ENCODE results near the gene DPYD. TPM values are rescaled to one million over a fixed set of nuclear protein-coding genes. Genes with fewer than 3 reads are reported as not detected.

The DPYD gene
- total RNA-seq, 2 donors from 2014 or later, result 9.2 to 17.5 TPM

GRCh38 chr1:97414682-97415312 is 506.0 kb downstream of the DPYD start:
- no peaks in the 10 kb centered on the region for H3K27me3 Mint-ChIP-seq (ENCODE audit: insufficient read depth)
- H3K4me1 Mint-ChIP-seq, result no peaks in the 10 kb centered on the region
- 76 to 89% methylated on average over 2 to 3 of the region's 3 CpGs for WGBS, 2 experiments (ENCODE audit: insufficient coverage in 1 of 2, insufficient read length in 1 of 2)

GRCh38 chr1:97412737-97413136 is 508.1 kb downstream of the DPYD start:
- TF ChIP-seq CTCF (conservative IDR thresholded peaks at IDR 0.05), result no peak
- Histone ChIP-seq H3K36me3 (ENCODE audit: control insufficient read depth, insufficient read depth, low read length) (no peaks in the 10 kb centered on the region), H3K27ac (ENCODE audit: low read depth, low read length) (no peak overlapping the region), H3K4me1 (ENCODE audit: control insufficient read depth, insufficient read depth, low read length) (no peaks in the 10 kb centered on the region), H3K27me3 (ENCODE audit: control insufficient read depth, insufficient read depth, low read length, poor library complexity, severe bottlenecking) (no peaks in the 10 kb centered on the region), H3K9ac (ENCODE audit: extremely low read depth, low read length, poor library complexity, severe bottlenecking) (no peak overlapping the region), H3K9me3 (ENCODE audit: control insufficient read depth, low read length) (no peaks in the 10 kb centered on the region), H3K4me3 (ENCODE audit: low read length) (no peak overlapping the region)
- Mint-ChIP-seq H3K4me3 (no peak overlapping the region), H3K27ac (no peak overlapping the region), H3K27me3 (ENCODE audit: insufficient read depth) (no peaks in the 10 kb centered on the region), H3K36me3 (ENCODE audit: low read depth) (no peaks in the 10 kb centered on the region), H3K4me1 (no peaks in the 10 kb centered on the region), H3K9me3 (no peaks in the 10 kb centered on the region)
- no peak for DNase-seq
- 86% methylated on average over 1 of the region's 1 CpG; no CpG with 5 or more reads in 1 of the 2 experiments for WGBS, 2 experiments (ENCODE audit: insufficient coverage in 1 of 2, insufficient read length in 1 of 2)

More at GRCh38 chr1:97414682-97415312, 506.0 kb downstream of the DPYD start:
- Mint-ChIP-seq H3K36me3 (ENCODE audit: low read depth) (no peaks in the 10 kb centered on the region), H3K9me3 (no peaks in the 10 kb centered on the region), H3K27ac (no peak overlapping the region), H3K4me3 (no peak overlapping the region)
- H3K4me3 ChIP-seq (ENCODE audit: low read length), result no peak overlapping the region
- H3K9ac ChIP-seq (ENCODE audit: extremely low read depth, low read length, poor library complexity, severe bottlenecking), result no peak overlapping the region
- no peaks in the 10 kb centered on the region for H3K9me3 ChIP-seq (ENCODE audit: control insufficient read depth, low read length)
- no peaks in the 10 kb centered on the region for H3K4me1 ChIP-seq (ENCODE audit: control insufficient read depth, insufficient read depth, low read length)
- no peaks in the 10 kb centered on the region for H3K27me3 ChIP-seq (ENCODE audit: control insufficient read depth, insufficient read depth, low read length, poor library complexity, severe bottlenecking)
- DNase-seq, result no peak
- H3K27ac ChIP-seq (ENCODE audit: low read depth, low read length), result no peak overlapping the region
- no peaks in the 10 kb centered on the region for H3K36me3 ChIP-seq (ENCODE audit: control insufficient read depth, insufficient read depth, low read length)
- no peak for TF ChIP-seq CTCF (conservative IDR thresholded peaks at IDR 0.05)

GRCh38 chr1:97412166-97412565 is 508.7 kb downstream of the DPYD start:
- no peak overlapping the region for H3K4me3 ChIP-seq (ENCODE audit: low read length)
- no peaks in the 10 kb centered on the region for H3K4me1 ChIP-seq (ENCODE audit: control insufficient read depth, insufficient read depth, low read length)
- Mint-ChIP-seq H3K9me3 (no peaks in the 10 kb centered on the region), H3K4me3 (no peak overlapping the region), H3K27me3 (ENCODE audit: insufficient read depth) (no peaks in the 10 kb centered on the region), H3K36me3 (ENCODE audit: low read depth) (no peaks in the 10 kb centered on the region), H3K27ac (no peak overlapping the region), H3K4me1 (no peaks in the 10 kb centered on the region)
- no peaks in the 10 kb centered on the region for H3K9me3 ChIP-seq (ENCODE audit: control insufficient read depth, low read length)
- no peak for DNase-seq
- WGBS, 2 experiments (ENCODE audit: insufficient coverage in 1 of 2, insufficient read length in 1 of 2), result 92 to 100% methylated on average over 2 to 3 of the region's 4 CpGs
- no peak overlapping the region for H3K9ac ChIP-seq (ENCODE audit: extremely low read depth, low read length, poor library complexity, severe bottlenecking)
- no peaks in the 10 kb centered on the region for H3K27me3 ChIP-seq (ENCODE audit: control insufficient read depth, insufficient read depth, low read length, poor library complexity, severe bottlenecking)
- H3K27ac ChIP-seq (ENCODE audit: low read depth, low read length), result no peak overlapping the region
- H3K36me3 ChIP-seq (ENCODE audit: control insufficient read depth, insufficient read depth, low read length), result no peaks in the 10 kb centered on the region
- TF ChIP-seq CTCF (conservative IDR thresholded peaks at IDR 0.05), result no peak

All from endodermal cell (in vitro differentiated cells).